ENCODE measurements around the gene C3orf18. TPM values are rescaled to one million over a fixed set of nuclear protein-coding genes. Genes with fewer than 3 reads are reported as not detected.

Gene C3orf18
- total and polyA plus RNA-seq, 9 of the 15 experiments (the other 6 are each of a cell fraction or from before 2014, with no cell fraction given): 0.01 to 2.3 (median 0.94) TPM

DNA sequence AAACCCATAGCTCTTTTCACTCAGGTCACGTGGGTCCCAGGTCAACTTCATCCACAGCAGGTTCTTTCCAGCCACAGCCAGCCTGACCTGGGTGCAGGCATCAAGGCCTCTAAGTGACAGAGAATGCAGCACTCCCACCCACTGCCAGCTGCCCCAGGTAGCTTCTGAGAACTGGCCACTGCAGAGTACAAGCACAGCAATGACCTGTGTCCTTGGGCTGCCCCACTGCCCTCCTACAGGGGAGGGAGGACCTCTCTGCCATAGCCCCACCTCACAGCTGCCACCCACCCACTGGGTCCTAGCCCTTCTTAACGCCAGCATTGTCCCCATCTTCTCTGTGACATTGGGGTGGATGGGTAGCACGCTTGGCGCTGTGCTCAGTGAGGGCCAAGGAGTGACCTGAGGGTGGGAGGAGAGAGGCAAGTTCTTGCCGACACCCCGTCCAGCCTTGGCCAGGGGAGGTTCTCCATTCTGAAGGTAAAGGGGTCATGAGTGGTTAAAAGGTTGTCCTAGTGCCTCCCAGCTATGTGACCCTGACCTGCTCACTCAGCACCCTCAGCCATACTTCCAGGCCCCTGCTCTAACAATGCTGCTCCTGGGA, 31.7 kb upstream of the C3orf18 start (continued):
- TF ChIP-seq DMBX1 (CRISPR knock-in tag; IDR thresholded peaks at IDR 0.05; ENCODE audit: borderline replicate concordance): peak; percentile 25; the same call in 1 of the 2 replicates

DNA sequence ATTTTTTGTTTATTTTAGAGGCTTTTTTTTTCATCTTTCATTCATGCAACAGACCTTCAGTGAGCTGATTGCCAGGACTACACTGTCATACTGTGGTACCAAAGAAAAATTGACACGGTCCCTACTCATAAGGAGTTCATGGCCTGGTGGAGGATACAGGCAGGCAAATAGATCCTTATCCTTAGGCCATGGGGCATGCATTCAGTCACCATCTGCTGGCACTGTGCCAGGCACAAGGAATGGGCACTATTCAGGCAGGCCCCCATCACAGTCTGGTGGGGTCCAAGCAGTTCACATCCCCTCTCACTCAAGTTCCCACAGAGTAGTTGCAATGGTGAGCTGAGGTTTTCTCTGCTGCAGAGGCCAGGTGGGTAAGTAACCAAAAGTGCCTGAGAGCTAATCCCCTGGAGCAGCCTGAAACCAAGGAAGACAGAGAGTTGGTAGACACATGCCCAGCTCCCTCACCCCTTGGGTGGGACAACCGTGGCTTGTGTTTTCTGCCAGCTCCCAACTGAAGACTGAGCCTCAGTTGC, 26.8 kb upstream of the C3orf18 start:
- no peaks in the 10 kb centered on the region for H3K9me1 ChIP-seq (ENCODE audit: control insufficient read depth, insufficient read depth, low read length)
- no peak overlapping the region for H3K9ac ChIP-seq (ENCODE audit: insufficient read depth in 1 of 2, low read depth in 2 of 2, low read length in 2 of 2)
- TF ChIP-seq, protein P1, sequence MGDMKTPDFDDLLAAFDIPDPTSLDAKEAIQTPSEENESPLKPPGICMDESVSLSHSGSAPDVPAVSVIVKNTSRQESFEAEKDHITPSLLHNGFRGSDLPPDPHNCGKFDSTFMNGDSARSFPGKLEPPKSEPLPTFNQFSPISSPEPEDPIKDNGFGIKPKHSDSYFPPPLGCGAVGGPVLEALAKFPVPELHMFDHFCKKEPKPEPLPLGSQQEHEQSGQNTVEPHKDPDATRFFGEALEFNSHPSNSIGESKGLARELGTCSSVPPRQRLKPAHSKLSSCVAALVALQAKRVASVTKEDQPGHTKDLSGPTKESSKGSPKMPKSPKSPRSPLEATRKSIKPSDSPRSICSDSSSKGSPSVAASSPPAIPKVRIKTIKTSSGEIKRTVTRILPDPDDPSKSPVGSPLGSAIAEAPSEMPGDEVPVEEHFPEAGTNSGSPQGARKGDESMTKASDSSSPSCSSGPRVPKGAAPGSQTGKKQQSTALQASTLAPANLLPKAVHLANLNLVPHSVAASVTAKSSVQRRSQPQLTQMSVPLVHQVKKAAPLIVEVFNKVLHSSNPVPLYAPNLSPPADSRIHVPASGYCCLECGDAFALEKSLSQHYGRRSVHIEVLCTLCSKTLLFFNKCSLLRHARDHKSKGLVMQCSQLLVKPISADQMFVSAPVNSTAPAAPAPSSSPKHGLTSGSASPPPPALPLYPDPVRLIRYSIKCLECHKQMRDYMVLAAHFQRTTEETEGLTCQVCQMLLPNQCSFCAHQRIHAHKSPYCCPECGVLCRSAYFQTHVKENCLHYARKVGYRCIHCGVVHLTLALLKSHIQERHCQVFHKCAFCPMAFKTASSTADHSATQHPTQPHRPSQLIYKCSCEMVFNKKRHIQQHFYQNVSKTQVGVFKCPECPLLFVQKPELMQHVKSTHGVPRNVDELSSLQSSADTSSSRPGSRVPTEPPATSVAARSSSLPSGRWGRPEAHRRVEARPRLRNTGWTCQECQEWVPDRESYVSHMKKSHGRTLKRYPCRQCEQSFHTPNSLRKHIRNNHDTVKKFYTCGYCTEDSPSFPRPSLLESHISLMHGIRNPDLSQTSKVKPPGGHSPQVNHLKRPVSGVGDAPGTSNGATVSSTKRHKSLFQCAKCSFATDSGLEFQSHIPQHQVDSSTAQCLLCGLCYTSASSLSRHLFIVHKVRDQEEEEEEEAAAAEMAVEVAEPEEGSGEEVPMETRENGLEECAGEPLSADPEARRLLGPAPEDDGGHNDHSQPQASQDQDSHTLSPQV (IDR thresholded peaks at IDR 0.05): 0 out of 2 replicates have a peak, but pooled peaks have one; percentile 33
- no peak for TF ChIP-seq ETS2 (tag; IDR thresholded peaks at IDR 0.05; ENCODE audit: borderline replicate concordance, poor library complexity, severe bottlenecking)
- TF ChIP-seq NFE2L1 (tag; IDR thresholded peaks at IDR 0.05; ENCODE audit: borderline replicate concordance, low read depth): no peak
- no peak for TF ChIP-seq ZNF239 (CRISPR knock-in tag; IDR thresholded peaks at IDR 0.05)
- TF ChIP-seq NFIX (CRISPR knock-in tag; IDR thresholded peaks at IDR 0.05; ENCODE audit: low read depth): peak; percentile 89
- TF ChIP-seq NFIC (IDR thresholded peaks at IDR 0.05): peak; percentile 96
- H3K9me3 ChIP-seq (replicated peaks; ENCODE audit: control insufficient read depth, insufficient read depth, low read depth, low read length): no peaks in the 10 kb centered on the region
- CTCF ChIA-PET (ENCODE audit: low intra/inter-chr PET ratio): no interaction called here
- no peak overlapping the region for H3K4me2 ChIP-seq (ENCODE audit: insufficient read depth, low read length)
- BruUV-seq (replicated peaks): no TSS peak
- peaks cover 36 to 46% of the 10 kb centered on the region in 2 experiments for H3K4me1 ChIP-seq (replicated peaks in 1 of 2; ENCODE audit: control insufficient read depth in 2 of 2, insufficient read depth in 2 of 2, low read length in 2 of 2)
- no peak for ATAC-seq
- H4K20me1 ChIP-seq (replicated peaks; ENCODE audit: control insufficient read depth, insufficient read depth, low read length): no peaks in the 10 kb centered on the region
- POLR2A ChIA-PET: interaction anchor here (0.9 kb wide), 1 partner anchor 9 kb away, joined by 3 read pairs; no protein-coding TSS in a partner anchor
- FAIRE-seq: no peak
- no peaks in the 10 kb centered on the region for H3K27me3 ChIP-seq (ENCODE audit: control insufficient read depth in 2 of 2, insufficient read depth in 2 of 2, low read length in 2 of 2)
- in situ Hi-C loops (cut with MboI): no loop called here
- intact Hi-C loops (cut with micrococcal nuclease): no loop called here
- no peak overlapping the region for H2AFZ ChIP-seq (ENCODE audit: low read depth, low read length)
- no peaks in the 10 kb centered on the region; the same call in 2 of the 3 replicates for H3K79me2 ChIP-seq (ENCODE audit: control insufficient read depth, insufficient read depth, low read length)
- H3K27ac ChIP-seq (ENCODE audit: extremely low read depth, low read depth, low read length): no peak overlapping the region
- no peak for DNase-seq (ENCODE audit: extremely low read depth in 1 of 4, low spot score in 3 of 4)
- H3K36me3 ChIP-seq (ENCODE audit: control insufficient read depth, insufficient read depth, low read length): no peaks in the 10 kb centered on the region
- H3K4me3 ChIP-seq: no peak overlapping the region
- 5% methylated on average over 2 of the region's 2 CpGs for WGBS (ENCODE audit: insufficient coverage, low coverage, missing lambda C conversion rate)
